K562 (cell line): ENCODE data around the gene LSM6. TPM values are rescaled to one million over a fixed set of nuclear protein-coding genes. Genes with fewer than 3 reads are reported as not detected.

ENCODE experiments used
- BMI1 ChIP-seq: fragments of 150-350 bp; IDR thresholded peaks from 2 replicates; pipeline ENCODE4 v1.6.1; 2014; ENCODE audit warnings: low read length
- FOXA1 ChIP-seq: fragments of 450-650 bp; IDR thresholded peaks from 2 replicates; pipeline ENCODE4 v1.6.1; 2016; ENCODE audit warnings: mild to moderate bottlenecking, borderline replicate concordance
- HDAC2 ChIP-seq: fragments of 450-650 bp; IDR thresholded peaks from 2 replicates; pipeline ENCODE4 v1.6.1; 2016; ENCODE audit warnings: mild to moderate bottlenecking
- HIVEP1 ChIP-seq: fragments of 250-450 bp; sonication (Bioruptor Pico); IDR thresholded peaks from 2 replicates; pipeline ENCODE4 v1.4.0; 2020; ENCODE audit warnings: mild to moderate bottlenecking
- KLF13 ChIP-seq: fragments of 450-650 bp; IDR thresholded peaks from 2 replicates; pipeline ENCODE4 v1.6.1; 2016; ENCODE audit warnings: missing genetic modification characterization, low read depth, mild to moderate bottlenecking, missing compliant biosample characterization, moderate library complexity, borderline replicate concordance
- PHB2 ChIP-seq: fragments of 450-650 bp; IDR thresholded peaks from 2 replicates; pipeline ENCODE4 v1.6.1; 2017; ENCODE audit warnings: low read depth
- PML ChIP-seq: IDR thresholded peaks from 2 replicates; pipeline ENCODE4 v1.6.1; 2012; ENCODE audit warnings: low read length, inconsistent platforms
- RBFOX2 ChIP-seq: fragments of 200-400 bp; formaldehyde crosslinking; IDR thresholded peaks from 2 replicates; pipeline ENCODE4 v1.6.1; 2017; ENCODE audit warnings: low read depth, mild to moderate bottlenecking, low read length, moderate library complexity
- SAFB2 ChIP-seq: fragments of 200-400 bp; formaldehyde crosslinking; IDR thresholded peaks from 2 replicates; pipeline ENCODE4 v1.6.1; 2018; ENCODE audit warnings: borderline replicate concordance, low read length, low read depth, moderate library complexity; ENCODE audit not compliant: severe bottlenecking
- ZNF134 ChIP-seq: fragments of 250-450 bp; sonication (Bioruptor Pico); conservative IDR thresholded peaks from 2 replicates; pipeline ENCODE4 v1.4.0; 2020
- ZNF561 ChIP-seq: fragments of 450-650 bp; formaldehyde crosslinking; conservative IDR thresholded peaks from 2 replicates; pipeline ENCODE4 v1.4.0; 2020; ENCODE audit warnings: mild to moderate bottlenecking, moderate library complexity
- ZNF764 ChIP-seq: fragments of 250-450 bp; sonication (Bioruptor Pico); IDR thresholded peaks from 2 replicates; pipeline ENCODE4 v1.4.0; 2020; ENCODE audit warnings: low read depth, mild to moderate bottlenecking, moderate library complexity
- polyA plus RNA-seq, 8 experiments: library from polyadenylated mRNA; depleted of rRNA in 4 of 8; stranded (reverse) in 5 of 8; unstranded in 3 of 8; fragments of >200 nt; fragmentation: Nextera tagmentation in 2 of 8; fragmentation: Illumina TruSeq in 1 of 8; extraction: Ambion mirVana in 2 of 8; extraction: Trizol in 1 of 8; gene quantifications; 2 replicates each; pipeline versions ENCODE4 v1.2.1 to v1.2.3, GENCODE V29; 2011 to 2014; ENCODE audit warnings: inconsistent platforms in 1 of 8, missing spikeins in 1 of 8
- total RNA-seq, 7 experiments: library from RNA; depleted of rRNA in 6 of 7; stranded (reverse); fragments of >200 nt in 6 of 7; fragmentation: Illumina TruSeq in 2 of 7; extraction: Trizol in 2 of 7; gene quantifications; 2 replicates each; pipeline versions ENCODE4 v1.2.1 to v1.2.3, GENCODE V29; 2011 to 2021; ENCODE audit warnings: low replicate concordance in 1 of 7
- TF ChIP-seq, protein P1 (sequence below): fragments of 250-450 bp; sonication (Bioruptor Pico); IDR thresholded peaks from 2 replicates; pipeline ENCODE4 v1.8.0; 2021; ENCODE audit warnings: moderate library complexity, mild to moderate bottlenecking, inconsistent platforms
- TF ChIP-seq, protein P2 (sequence below): IDR thresholded peaks from 2 replicates; pipeline ENCODE4 v1.6.1; 2011; ENCODE audit not compliant: insufficient read length; ENCODE audit errors: extremely low read depth
- TF ChIP-seq, protein P3 (sequence below): fragments of 250-450 bp; sonication (Bioruptor Pico); IDR thresholded peaks from 2 replicates; pipeline ENCODE4 v1.8.0; 2022; ENCODE audit warnings: moderate library complexity, mild to moderate bottlenecking, inconsistent platforms
- TF ChIP-seq, protein P4 (sequence below), 2 experiments: fragments of 450-650 bp in 1 of 2; sonication (generic) in 1 of 2; formaldehyde crosslinking in 1 of 2; IDR thresholded peaks in 1 of 2; conservative IDR thresholded peaks in 1 of 2; 2 replicates each; pipeline versions ENCODE4 v1.6.1 to v1.8.1; 2016 to 2023; ENCODE audit warnings: mild to moderate bottlenecking in 2 of 2, moderate library complexity in 2 of 2, inconsistent platforms in 1 of 2, missing genetic modification reagents in 1 of 2

Gene LSM6
- total and polyA plus RNA-seq, 9 of the 15 experiments (the other 6 are each of a cell fraction or from before 2014, with no cell fraction given), result 39.9 to 150 (median 97.4) TPM

DNA sequence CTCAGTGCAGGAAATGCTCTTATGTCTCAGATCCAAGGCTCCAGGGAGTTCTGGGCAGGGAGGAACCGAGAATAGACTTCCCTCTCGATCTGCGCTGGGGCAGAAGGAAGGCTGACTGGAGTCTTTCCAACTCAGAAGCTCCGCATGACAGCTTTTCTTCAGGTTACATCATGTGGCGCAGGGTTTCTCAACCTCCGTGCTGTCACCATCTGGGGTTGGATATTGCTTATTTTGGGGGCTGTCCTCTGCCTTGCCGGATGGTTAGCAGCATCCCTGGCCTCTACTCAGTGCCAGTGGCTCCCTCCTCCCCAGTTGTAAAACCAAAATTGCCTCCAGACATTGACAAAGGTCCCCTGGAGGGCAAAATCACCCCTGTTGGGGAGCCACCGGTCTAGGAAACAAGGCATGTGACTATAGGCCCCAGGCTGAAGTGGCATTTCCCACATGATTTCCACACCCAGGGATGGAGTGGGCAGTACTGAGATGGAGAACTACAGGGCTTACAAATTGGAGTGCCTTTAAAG is 60.2 kb downstream of the LSM6 start (continued):
- TF ChIP-seq ZNF134 (no peak), ZNF561 (CRISPR knock-in tag) (no peak), KLF13 (tag) (no peak), PML (no peak), HDAC2 (no peak), PHB2 (no peak), FOXA1 (no peak), SAFB2 (no peak), HIVEP1 (CRISPR knock-in tag) (no peak), BMI1 (no peak), RBFOX2 (no peak), ZNF764 (CRISPR knock-in tag) (no peak)
- TF ChIP-seq, protein P1, sequence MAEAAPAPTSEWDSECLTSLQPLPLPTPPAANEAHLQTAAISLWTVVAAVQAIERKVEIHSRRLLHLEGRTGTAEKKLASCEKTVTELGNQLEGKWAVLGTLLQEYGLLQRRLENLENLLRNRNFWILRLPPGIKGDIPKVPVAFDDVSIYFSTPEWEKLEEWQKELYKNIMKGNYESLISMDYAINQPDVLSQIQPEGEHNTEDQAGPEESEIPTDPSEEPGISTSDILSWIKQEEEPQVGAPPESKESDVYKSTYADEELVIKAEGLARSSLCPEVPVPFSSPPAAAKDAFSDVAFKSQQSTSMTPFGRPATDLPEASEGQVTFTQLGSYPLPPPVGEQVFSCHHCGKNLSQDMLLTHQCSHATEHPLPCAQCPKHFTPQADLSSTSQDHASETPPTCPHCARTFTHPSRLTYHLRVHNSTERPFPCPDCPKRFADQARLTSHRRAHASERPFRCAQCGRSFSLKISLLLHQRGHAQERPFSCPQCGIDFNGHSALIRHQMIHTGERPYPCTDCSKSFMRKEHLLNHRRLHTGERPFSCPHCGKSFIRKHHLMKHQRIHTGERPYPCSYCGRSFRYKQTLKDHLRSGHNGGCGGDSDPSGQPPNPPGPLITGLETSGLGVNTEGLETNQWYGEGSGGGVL (CRISPR knock-in tag), result no peak
- TF ChIP-seq, protein P2, sequence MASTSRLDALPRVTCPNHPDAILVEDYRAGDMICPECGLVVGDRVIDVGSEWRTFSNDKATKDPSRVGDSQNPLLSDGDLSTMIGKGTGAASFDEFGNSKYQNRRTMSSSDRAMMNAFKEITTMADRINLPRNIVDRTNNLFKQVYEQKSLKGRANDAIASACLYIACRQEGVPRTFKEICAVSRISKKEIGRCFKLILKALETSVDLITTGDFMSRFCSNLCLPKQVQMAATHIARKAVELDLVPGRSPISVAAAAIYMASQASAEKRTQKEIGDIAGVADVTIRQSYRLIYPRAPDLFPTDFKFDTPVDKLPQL, result no peak
- TF ChIP-seq, protein P3, sequence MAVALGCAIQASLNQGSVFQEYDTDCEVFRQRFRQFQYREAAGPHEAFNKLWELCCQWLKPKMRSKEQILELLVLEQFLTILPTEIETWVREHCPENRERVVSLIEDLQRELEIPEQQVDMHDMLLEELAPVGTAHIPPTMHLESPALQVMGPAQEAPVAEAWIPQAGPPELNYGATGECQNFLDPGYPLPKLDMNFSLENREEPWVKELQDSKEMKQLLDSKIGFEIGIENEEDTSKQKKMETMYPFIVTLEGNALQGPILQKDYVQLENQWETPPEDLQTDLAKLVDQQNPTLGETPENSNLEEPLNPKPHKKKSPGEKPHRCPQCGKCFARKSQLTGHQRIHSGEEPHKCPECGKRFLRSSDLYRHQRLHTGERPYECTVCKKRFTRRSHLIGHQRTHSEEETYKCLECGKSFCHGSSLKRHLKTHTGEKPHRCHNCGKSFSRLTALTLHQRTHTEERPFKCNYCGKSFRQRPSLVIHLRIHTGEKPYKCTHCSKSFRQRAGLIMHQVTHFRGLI (CRISPR knock-in tag), result 0 out of 2 replicates have a peak, but pooled peaks have one; percentile 26
- TF ChIP-seq, protein P4, sequence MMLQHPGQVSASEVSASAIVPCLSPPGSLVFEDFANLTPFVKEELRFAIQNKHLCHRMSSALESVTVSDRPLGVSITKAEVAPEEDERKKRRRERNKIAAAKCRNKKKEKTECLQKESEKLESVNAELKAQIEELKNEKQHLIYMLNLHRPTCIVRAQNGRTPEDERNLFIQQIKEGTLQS (IDR thresholded peaks at IDR 0.05), result peak; percentile 50; the same call in 1 of the 2 replicates
- TF ChIP-seq, protein P4 (CRISPR knock-in tag; conservative IDR thresholded peaks at IDR 0.05), result no peak
